Activated T-cell treated with anti-CD3 and anti-CD28 coated beads for 24 hours (primary cell): ENCODE results near the gene MT1A.
A peak's percentile ranks its signal among the peaks of the same experiment; 100 is the strongest.

Source experiments
- DNase-seq: peaks from one replicate; pipeline ENCODE4 v3.0.0-alpha.2; 2020; ENCODE audit warnings: low read depth

The MT1A gene

DNA sequence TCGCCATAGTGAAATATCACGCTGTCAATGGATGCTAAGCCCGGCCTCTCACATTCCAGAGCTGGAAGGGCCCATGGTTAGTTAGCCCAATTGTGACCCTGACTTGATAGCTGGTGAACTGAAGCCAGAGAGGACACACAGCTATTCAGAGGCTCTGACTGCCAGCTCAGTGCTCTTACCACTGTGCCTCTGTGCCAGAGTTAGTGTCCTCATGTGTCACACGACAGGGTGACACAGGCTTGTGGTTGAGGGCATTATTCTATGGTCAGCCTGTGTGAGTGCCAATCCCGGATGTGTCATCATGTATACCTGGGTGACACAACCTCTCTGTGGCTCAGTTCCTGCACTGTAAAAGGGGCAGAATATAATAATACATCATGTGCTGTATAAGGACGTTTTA, 41.4 kb downstream of the MT1A start:
- DNase-seq: no peak

DNA sequence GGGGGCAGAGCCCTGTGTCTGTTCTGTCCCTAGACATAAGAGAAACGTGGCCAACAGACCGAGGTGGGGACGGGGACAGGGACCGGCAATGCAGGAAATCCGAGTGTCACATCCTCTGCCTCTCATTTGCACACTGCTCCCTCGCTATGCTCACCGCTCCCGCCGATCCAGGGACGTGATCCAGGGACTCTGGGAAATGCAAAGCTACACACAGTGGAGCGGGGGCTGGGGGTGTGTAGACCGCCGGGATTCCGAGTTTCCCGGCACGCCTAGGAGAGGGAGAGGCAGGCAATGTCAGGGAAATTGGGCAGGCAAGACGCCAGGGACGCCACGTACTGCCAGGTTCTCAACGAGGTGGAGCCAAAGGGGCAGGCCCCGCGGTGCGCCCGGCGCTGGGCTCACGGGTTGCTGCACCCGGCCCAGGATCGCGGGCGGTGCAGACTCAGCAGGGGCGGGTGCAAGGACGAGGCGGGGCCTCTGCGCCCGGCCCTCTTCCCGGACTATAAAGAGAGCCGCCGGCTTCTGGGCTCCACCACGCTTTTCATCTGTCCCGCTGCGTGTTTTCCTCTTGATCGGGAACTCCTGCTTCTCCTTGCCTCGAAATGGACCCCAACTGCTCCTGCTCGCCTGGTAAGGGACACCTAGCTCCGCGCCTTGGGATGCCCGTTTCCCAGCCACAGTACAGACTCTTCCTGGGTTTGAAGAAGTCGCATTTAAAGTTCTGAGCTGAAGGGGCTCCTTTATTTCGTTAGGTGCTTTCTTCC, 43.7 kb downstream of the MT1A start, which contains the start of gene MT1X:
TSS of gene MT1X (plus strand) at position 532 of the 764 bp plus-strand sequence. CDS start at position 603, 71 bp downstream.
- DNase-seq: peak; percentile 88

DNA sequence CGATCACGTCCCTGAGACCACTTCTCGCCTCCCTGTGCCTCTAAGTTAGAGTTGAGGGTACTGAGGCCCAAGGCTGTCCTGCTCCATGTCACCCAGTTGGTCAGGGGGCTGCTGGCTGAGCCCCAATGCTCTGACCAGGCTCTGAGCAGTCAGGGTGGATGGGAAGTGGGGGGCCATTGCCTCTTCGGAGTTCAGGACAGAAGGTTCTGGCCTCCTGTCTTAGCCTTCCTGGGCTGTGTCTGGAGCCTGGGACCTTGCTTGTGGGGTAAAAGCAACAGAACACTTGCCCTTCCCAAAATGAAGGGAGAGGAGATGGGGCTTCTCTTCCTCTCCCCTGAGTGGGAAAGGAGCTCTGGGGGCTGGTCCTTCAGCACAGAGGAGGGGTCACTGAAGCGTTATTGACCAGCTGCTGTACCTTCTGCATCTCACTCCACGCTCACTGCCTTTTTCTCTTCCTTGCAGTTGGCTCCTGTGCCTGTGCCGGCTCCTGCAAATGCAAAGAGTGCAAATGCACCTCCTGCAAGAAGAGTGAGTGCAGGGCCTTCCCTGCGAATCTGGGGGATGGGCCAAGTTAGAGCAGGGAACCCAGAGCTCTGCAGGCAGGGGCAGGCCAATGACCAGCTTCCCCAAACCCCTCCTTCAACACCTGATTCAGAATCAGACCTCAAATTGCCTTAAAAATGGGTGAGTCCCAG, 44.4 kb downstream of the MT1A start:
- no peak for DNase-seq

DNA sequence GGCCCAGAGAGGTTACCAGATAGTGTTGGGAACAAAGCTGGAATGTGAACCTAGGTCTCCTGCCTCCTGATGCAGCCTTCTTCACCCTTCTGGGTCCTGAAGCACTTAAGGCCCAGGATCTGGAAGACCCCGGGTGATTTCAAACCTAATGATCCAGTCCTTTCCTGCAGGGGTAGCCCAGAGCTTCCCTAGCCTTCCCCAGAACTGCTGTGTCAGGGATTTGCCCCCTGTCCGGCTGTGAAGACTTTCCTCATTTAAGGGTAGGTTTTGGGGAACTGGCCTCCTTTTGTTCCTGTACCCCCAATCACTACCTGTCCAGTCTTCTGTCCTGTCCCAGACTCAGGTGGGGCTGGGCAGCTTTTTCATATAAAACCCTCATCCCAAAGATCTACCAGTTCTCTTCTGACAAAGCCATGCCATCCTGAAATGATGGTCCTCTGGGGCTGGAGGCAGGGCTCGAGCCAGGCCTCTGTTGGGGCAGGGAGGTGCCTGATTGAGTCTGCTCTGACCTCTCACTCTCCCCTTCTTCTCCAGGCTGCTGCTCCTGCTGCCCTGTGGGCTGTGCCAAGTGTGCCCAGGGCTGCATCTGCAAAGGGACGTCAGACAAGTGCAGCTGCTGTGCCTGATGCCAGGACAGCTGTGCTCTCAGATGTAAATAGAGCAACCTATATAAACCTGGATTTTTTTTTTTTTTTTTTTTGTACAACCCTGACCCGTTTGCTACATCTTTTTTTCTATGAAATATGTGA, 45.1 kb downstream of the MT1A start:
- no peak for DNase-seq

DNA sequence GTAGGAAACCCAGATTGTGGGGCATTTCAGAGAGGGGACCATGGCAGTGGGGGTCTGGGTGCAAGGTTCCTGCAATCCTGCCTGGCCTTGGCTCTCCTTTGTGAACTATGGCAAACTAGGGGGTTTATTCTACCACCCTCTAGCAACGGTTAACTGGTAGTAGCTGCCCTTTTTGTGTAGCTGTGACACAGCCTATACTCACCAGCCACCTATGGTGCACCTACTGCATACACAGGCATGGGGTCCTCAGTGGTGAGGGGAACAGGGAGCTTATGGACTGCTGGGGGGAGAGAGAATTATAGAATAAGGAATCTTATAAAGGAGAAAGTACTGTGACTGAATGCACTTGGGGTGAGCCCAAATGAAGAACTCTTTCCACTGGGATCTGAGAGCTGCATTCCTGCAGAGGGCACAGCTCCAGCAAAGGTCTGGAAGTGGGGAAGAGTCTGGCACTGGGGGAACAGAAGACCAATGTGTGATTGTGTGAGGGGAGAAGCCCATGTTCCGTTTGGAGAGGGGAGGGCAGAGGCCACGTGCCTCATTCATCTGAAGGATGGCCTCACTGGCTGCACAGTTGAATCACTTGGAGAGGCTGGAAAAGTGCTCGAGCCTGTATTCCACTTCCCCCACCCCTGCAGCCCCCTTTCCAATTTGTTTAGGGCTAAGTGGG, 45.9 kb downstream of the MT1A start:
- no peak for DNase-seq

DNA sequence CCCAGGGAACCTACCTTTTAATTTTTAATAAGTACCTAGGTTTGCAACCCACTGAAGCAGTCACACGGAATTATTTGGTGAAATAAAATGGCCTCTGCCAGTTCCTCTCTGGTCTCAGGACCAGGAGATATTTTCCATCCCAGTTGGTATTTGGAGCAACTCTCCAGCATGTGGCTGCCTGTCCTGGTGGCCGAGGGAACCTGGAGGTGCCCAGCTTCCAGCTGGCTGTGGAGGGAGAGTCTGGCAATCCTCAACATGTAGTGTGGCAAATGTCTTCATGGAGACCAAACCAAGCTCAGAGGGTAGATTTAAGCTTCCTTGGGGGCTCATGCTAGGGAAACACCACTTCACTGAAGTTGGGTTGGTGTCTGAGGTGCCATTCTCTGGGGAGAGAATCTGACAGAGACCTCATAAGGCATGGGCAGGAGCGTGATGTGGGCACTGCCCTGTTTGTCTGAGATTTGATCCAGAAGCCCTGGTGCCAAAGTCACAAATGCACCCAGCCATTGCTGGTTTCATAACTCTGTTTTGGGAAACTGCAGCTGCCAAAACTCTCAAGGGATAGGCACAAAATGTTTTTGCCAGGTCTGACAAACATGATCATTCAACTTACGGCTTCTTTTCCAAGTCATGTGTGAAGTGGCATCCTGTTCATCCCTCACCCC, 46.6 kb downstream of the MT1A start:
- no peak for DNase-seq

DNA sequence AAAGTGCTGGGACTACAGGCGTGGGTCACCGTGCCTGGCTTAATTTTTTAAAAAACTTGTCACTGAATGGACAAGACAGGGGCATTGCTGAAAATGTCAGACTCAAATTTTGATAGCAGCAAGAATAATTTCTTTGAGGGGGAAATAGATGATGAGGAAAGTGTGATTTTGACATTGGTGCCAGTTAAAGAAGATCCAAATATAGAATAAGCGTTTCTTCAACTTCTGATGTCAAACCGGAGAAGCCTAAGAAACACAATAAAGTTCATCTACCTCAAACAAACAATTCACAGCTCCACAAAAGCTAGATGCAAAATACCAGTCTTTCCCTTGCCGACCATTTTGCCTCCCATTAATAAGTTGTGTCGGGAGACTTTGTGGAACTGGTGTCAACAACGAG, 48.3 kb downstream of the MT1A start:
- DNase-seq: no peak

DNA sequence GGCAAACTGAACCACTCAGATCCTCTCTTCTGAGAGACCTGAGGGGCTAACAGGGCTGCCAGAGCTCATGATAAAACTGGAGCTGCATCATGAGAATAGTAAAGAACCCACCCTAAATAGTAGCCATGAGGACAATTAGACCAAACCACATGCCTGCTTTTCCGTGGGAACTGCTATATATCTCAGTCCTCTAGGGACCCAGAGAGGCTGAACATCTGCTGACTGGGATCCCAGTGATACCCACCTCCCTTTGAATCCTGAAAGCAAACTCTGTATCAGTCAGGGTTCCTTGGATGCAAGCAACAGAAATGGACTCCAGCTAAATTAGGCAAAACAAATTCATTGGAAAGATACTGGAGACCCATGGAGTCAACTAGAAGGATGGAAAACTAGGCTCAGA, 50.3 kb downstream of the MT1A start:
- DNase-seq: no peak

DNA sequence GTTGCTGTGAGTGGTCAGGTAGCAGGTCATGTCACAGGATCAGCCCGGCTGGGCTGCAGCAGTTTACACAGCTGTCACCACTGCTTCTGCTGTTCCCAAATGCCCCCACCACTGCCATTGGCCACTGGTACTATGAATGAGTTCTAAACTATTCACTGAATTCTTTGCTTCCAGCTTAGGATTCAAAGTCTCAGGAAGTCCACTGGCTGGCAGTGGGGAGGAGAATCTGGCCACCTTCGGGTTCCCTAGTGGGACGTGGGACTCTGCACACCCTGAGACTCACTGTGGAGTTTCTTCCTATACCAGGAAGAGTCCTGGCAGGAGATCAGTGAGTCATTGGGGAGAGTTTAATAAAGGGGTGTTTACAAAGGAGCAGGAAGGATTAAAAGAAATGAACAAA, 50.7 kb downstream of the MT1A start:
- no peak for DNase-seq
